ENCODE measurements around the gene KLHL14. TPM values are rescaled to one million over a fixed set of nuclear protein-coding genes. Genes with fewer than 3 reads are reported as not detected.
A peak's percentile ranks its signal among the peaks of the same experiment; 100 is the strongest.
"Not testable (repeated sequence)": the region's sequence is repeated elsewhere in the genome, so short reads cannot be mapped to it uniquely, and the experiment has no call there.

Gene KLHL14, protein sequence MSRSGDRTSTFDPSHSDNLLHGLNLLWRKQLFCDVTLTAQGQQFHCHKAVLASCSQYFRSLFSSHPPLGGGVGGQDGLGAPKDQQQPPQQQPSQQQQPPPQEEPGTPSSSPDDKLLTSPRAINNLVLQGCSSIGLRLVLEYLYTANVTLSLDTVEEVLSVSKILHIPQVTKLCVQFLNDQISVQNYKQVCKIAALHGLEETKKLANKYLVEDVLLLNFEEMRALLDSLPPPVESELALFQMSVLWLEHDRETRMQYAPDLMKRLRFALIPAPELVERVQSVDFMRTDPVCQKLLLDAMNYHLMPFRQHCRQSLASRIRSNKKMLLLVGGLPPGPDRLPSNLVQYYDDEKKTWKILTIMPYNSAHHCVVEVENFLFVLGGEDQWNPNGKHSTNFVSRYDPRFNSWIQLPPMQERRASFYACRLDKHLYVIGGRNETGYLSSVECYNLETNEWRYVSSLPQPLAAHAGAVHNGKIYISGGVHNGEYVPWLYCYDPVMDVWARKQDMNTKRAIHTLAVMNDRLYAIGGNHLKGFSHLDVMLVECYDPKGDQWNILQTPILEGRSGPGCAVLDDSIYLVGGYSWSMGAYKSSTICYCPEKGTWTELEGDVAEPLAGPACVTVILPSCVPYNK
- polyA plus RNA-seq (ENCODE audit: insufficient read length in 4 of 4) = 10 to 100 TPM in 3 of 4 donors, 1 to 10 TPM in 1; 7.6 to 31.1 (median 28.9) TPM

DNA sequence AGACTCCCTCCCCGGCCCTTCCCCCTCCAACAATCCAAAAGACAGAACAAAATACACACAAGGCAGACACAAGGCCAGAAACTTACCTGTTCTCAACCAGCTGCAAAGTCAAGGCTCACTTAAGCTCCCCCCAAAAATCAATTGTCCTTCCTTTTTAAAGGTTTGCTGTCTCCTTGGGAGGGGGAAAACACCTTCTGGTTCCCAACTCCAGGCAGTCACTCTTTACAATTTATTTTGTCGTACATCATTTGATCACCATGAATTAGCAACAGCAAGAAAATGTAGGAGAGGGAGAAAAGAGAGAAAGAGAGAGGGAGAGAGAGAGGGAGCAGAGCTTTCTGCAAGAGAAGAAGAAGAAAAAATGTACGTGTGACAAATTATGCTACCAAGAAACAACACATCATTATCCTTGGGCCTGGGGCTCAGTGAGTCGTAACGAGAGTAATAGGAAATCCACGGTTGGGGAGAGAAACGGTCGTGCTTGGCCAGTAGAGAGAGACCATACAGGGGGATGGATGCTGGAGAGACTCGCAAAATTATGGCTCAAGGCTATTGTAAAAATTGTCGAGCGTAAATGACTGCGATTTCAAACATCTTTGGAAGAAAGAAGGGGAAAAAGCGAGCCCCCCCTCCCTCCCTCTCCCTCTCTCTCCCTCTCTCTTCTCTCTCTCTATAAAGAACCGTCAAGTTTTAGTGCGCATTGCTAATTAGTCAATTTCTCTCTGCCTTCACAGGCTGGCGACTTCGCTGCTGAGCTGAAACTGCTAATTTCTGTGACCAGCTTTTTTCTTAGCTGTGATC, at the start of gene KLHL14:
TSS of gene KLHL14 (minus strand) at position 443 of the 801 bp plus-strand sequence. CDS start 2,432 bp downstream, outside the sequence.
- no peak for DNase-seq (ENCODE audit: low read depth in 4 of 4, low spot score in 3 of 4)

DNA sequence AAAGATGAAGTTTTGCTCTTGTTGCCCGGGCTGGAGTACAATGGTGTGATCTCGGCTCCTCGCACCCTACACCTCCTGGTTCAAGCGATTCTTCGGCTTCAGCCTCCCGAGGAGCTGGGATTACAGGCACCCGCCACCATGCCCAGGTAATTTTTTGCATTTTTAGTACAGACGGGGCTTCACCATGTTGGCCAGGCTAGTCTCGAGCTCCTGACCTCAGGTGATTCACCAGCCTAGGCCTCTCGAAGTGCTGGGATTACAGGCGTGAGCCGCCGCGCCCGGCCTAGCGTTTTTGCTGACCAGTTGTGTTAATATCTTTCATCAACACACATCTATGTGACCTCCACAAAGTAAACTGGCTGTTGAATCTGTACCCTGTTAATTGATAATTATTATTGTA, 49.4 kb upstream of the KLHL14 start:
- DNase-seq (ENCODE audit: low read depth in 4 of 4, low spot score in 3 of 4) = no peak

GRCh38 chr18:32815881-32816280, 43.1 kb upstream of the KLHL14 start:
- no peak for DNase-seq (ENCODE audit: low read depth in 4 of 4, low spot score in 3 of 4)

GRCh38 chr18:32812342-32812741, 39.5 kb upstream of the KLHL14 start:
- no peak for DNase-seq (ENCODE audit: low read depth in 4 of 4, low spot score in 3 of 4)

- DNase-seq (ENCODE audit: low read depth in 4 of 4, low spot score in 3 of 4) = no peak
These were observed 37.5 kb upstream of the KLHL14 start for GRCh38 chr18:32810314-32810713.

GRCh38 chr18:32805354-32805753, 32.5 kb upstream of the KLHL14 start:
- no peak for DNase-seq (ENCODE audit: low read depth in 4 of 4, low spot score in 3 of 4)

GRCh38 chr18:32804134-32804888, 31.5 kb upstream of the KLHL14 start:
- DNase-seq (ENCODE audit: low read depth in 4 of 4, low spot score in 3 of 4) = no peak

- DNase-seq (ENCODE audit: low read depth in 4 of 4, low spot score in 3 of 4) = peak in 3 of 4 donors; percentile 39 to 73 (median 52)
These were observed 30.7 kb upstream of the KLHL14 start for GRCh38 chr18:32803568-32803967.

- peak in 1 of 4 donors; percentile 14 for DNase-seq (ENCODE audit: low read depth in 4 of 4, low spot score in 3 of 4)
These were observed 30.0 kb upstream of the KLHL14 start for GRCh38 chr18:32802591-32803451.

- DNase-seq (ENCODE audit: low read depth in 4 of 4, low spot score in 3 of 4) = peak in 1 of 4 donors; percentile 27
These were observed 28.4 kb upstream of the KLHL14 start for GRCh38 chr18:32801228-32801627.

GRCh38 chr18:32798209-32798960, 25.6 kb upstream of the KLHL14 start:
- DNase-seq (ENCODE audit: low read depth in 4 of 4, low spot score in 3 of 4) = no peak

- DNase-seq (ENCODE audit: low read depth in 4 of 4, low spot score in 3 of 4) = not testable (repeated sequence)
These were observed 21.8 kb upstream of the KLHL14 start for GRCh38 chr18:32794667-32795066.

DNA sequence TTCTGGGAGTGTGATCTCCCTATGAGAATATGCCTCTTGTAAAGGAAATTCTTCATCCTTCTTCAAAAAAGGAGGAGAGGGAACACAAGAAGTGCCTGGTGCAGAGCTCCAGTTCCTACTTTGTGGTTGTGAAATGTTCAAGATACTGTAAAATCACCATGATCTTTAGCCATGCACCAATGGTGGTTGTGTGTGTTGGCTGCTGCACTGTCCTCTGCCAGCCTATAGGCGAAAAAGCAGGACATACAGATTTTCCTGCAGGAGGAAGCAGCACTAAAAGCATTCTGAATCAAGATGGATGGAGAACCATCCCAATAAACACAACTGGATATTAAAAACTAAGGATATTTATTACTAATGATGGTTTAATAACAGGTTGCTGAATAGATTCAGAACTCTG, 6.2 kb upstream of the KLHL14 start:
- DNase-seq (ENCODE audit: low read depth in 4 of 4, low spot score in 3 of 4) = no peak

GRCh38 chr18:32777049-32777448, 4.2 kb upstream of the KLHL14 start:
- no peak for DNase-seq (ENCODE audit: low read depth in 4 of 4, low spot score in 3 of 4)

DNA sequence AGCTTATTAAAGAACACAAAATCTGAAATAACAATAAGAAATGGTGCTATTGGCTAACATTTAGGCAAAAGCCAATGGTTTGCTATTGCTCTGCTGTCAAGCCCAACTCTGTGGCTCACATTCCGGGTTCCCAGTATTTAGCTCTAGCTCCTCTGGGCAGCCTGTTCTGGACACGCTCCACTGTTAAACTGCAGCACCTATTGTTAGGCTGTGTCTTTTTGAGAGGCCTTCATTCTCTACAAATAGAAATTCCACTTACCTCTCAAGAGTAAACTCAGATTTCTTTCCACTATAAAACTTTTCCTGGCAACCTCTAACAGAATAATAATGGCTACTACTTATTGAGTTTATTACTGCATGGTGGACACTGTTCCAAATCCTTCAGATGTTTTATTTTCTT, 3.7 kb upstream of the KLHL14 start:
- no peak for DNase-seq (ENCODE audit: low read depth in 4 of 4, low spot score in 3 of 4)

GRCh38 chr18:32775628-32776027, 2.8 kb upstream of the KLHL14 start:
- DNase-seq (ENCODE audit: low read depth in 4 of 4, low spot score in 3 of 4) = no peak

DNA sequence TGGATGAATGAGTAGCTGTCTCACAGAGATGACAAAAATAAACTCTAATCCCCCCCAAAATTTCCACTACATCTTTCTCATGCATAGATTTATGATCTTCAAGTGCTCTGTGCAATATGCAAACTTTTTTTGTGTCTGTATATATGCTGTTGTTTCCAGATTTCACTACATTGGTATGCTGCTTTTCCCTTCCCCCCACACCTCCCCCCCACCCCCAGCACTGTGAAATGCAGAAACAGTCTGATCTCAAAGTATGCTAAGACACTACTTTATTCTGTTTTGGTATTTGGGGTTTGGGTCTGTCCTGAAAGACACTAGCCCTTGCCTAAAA, 524 bp upstream of the KLHL14 start:
- DNase-seq (ENCODE audit: low read depth in 4 of 4, low spot score in 3 of 4) = no peak

DNA sequence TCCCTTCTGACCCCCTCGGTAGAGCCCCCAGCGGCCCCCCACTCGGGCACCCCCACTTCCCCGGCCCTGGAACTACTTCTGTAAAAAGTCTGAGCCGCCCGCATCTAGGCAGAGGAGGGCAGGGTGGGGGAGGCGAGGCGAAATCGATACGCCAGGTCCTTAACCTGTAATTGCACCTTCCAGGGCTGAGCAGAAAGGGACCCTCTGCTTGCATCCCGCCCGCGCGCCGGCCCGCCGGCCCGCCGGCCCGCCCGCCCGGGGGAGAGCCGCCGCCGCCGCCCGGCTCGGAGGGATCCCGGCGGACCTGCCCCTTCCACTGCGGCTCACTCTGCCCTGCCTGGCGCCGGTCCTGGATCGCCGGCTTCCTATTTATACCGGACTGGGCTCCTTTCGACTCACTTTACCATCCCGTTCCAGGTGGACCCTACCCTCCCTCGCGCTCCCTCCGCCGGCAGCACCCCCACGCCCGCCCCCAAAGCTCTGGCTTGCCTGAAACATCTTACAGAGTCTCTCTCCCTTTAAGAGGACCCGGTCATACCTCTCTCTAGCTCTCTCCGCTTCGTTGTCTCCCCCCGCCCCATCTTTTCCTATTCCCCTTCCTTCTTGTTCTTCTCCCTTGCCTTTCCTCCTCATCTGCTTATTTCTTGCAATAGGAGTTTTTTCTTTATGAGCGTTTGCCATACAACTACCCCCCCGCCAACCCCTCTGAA, 797 bp downstream of the KLHL14 start:
- DNase-seq (ENCODE audit: low read depth in 4 of 4, low spot score in 3 of 4) = no peak

All from left renal pelvis (tissue), 4 donors.